Measurements from ENCODE around the gene RGS8.
"Not testable (repeated sequence)": the region's sequence is repeated elsewhere in the genome, so short reads cannot be mapped to it uniquely, and the experiment has no call there.

Gene RGS8

DNA sequence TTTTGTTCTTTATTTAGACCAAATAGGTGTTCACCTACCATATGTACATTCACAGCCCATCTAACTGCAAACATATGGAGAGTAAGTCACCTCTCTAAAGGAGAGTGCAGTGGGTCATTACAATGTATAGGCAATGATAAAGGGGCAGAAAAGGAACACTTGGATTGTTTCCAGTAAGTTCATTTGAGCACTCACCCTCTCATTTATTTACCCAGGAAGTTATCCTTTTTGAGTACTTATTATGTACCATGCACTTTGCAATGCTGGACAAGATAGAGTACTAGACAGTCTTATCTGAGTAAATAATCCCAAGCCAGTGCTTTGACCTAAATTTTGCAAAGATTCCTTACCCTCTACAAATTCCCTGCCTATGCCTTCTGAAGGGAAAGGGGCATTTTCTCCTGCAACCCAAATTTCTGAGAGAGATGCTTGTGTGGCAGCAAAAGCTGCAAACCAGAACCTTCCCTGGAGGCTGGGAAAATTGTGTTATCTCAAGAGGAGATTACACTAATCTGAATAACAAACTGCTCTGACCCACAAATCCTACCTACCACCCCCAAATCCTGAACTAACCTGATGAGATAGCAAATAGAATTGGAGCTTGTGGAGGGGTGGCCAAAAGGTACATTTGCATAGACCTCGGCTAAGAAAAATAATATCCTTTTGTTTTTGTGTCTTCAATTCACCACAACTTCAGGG lies 18.6 kb upstream of the RGS8 start:
- no peak for DNase-seq (ENCODE audit: low read depth)

DNA sequence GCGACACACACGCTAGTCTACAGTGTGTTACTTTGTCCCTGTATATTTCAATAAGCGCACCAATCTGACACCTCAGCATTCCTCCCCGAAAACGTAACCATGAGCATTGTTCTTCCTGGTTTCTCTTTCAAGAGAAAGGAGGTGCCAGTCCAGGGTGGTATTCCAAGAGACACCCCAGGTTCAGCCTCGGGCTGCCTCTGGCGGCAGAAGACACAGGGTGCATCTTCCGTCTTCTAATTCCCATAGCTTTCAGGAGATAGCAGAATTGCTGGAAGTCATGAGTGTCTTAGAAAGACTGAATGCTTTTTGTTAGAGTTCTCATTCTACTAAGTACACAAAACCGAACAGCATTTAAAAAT lies 15.9 kb upstream of the RGS8 start:
- no peak for DNase-seq (ENCODE audit: low read depth)

DNA sequence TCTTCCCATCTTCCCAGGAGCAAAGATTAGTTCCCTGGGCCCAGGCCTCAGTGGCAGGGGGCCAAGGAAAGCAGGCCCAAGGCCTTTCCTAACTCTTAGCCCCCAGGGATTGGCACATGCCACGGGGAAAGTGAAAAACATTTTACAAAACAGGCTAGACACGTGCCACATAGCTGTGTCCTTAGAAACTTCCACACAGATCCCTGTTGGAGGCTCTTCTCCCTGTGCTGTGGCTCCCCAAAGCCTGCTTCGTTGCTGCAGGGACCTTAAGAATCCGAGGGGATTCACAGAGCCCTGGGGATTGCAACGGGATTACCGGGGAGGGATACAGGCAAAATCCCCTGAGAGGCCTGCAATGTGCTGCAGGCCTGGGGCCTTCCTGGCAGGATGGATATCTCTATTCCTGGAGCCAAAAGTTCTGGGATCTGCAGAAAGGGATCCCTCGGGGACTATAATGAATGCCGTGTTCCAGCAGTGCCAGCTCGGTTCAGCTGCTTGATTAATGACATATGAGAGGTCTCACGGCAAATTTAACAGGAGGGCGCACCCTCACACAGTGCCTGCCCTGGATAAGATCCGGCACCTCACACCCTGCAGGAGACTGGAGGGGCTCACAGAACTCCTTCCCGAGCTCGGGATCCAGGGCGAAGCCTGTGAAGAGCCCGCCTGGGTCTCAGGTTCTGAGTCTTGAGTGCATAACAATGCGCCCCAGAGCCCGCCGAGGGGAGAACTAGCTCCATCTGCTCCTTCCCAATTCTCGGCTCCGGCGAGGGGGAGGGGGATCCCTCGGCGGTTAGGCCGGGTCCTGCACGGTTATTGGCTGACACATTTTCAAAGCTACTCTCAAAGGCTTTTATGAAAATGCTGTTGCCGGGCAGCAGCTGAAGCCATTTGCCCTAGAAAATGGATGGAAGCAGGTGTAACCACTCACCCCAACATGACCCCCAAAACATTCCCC lies 15.3 kb upstream of the RGS8 start:
- no peak for DNase-seq (ENCODE audit: low read depth)

DNA sequence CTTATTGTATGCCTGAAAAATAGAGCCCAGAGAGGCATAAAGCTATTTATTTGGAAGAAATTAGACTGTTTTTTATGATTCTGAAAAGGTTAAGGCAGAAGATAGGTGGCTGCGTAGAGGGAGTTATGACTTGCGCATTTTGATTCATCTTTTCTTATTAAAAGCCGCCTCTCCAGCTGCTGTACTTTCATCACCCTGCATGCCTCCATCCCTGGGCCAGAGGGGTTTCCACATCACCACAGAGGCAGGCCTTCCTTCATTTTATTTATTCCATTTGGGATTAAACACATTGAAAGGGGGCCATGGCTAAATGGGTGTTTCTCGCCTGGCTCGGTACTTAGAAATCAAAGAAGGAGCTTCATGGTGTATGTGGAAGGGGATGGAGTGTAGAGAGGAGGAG lies 14.6 kb upstream of the RGS8 start:
- no peak for DNase-seq (ENCODE audit: low read depth)

DNA sequence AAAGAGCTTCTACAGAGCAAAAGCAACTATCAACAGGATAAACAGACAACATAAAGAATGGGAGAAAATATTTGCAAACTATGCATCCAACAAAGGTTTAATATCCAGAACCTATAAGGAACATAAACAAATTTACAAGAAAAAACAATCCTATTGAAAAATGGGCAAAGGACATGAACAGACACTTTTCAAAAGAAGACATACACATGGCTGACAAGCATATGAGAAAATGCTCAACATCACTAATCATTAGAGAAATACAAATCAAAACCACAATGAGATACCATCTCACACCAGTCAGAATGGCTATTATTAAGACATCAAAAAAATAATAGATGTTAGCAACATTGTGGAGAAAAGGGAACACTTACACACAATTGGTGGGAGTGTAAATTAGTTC lies 8.8 kb upstream of the RGS8 start:
- DNase-seq (ENCODE audit: low read depth), result not testable (repeated sequence)

GRCh38 chr1:182690886-182691443 lies 6.6 kb upstream of the RGS8 start:
- DNase-seq (ENCODE audit: low read depth), result no peak

DNA sequence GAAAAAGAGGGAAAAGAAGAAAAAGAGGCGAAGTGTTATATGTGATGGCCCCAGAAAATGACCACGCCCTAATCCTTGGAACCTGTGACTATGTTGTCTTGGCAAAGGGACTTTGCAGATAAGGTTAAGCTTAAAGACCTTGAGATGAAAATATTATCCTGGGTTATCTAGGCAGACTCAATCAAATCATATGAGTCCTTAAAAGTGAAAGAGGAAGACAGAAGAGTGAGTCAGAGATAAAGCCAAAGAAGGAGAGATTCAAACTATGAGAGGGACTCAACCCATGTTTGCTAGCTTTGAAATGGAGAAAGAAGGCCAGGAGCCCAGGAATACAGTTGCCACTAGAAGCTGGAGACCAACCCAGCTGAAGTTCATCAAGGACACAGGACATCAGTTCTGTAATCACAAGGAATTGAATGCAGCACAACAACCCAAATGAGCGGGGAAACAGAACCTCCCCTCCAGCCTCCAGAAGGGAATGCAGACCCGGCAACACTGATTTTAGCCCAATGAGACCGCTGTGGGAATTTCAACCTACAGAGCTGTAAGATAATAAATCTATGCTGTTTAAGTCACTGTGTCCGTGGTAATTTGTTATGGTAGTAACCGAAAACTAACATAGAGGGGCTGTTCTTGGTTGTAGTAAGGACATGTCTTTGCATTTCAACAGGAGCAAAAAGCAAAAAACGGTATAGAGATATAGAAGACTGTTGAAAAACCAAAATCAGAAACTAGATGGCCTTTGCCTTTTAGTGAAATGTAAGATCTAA lies 4.2 kb upstream of the RGS8 start:
- DNase-seq (ENCODE audit: low read depth), result no peak

GRCh38 chr1:182687361-182687760 lies 3.0 kb upstream of the RGS8 start:
- DNase-seq (ENCODE audit: low read depth), result no peak

DNA sequence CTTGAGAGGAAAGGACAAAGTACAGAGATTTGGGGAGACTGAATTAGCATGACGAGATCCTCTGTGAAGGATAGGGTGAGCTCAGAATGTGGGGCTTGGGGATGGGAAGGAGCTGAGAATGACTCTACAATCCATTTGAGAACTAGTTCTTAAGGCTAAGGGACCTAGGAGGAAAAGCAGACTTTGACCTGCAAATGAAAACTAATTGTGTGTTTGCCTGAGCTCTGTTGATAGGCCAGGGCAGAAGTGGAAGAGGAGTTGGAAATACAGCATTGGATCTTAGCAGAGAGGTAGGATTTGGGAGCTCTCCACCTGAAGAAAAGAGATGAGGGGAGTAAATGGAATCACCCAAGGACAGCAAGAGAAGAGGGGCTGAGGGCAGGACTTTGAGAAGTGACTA lies 2.1 kb upstream of the RGS8 start:
- no peak for DNase-seq (ENCODE audit: low read depth)

GRCh38 chr1:182685215-182685614 lies 828 bp upstream of the RGS8 start:
- DNase-seq (ENCODE audit: low read depth), result no peak

DNA sequence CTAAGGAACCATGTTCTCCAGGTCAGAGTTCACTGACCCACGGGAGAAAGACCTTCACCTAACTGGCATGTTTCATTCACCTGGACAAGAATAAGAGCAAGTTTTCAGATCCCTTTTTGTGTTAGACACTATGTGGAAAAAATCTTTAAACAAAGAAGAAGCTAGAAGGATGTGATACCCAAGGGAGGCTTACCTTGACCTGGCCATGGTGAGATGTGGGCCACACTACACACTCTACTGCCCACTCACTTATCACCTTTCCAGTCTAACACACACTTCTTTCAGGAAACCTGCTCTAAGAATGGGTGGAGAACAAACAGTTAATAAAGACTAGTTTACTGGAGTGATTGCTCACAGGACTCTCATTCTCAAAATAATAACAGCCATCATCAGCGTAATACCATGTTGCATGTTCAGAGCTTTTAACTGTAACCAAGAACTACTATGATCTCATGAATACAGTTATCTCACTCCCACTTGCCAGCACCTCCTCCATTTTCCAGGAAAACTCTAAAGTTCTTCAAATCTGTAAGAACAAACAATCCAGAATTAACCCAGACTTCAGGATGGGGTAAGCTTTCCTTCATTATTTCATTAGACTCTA lies 1.4 kb downstream of the RGS8 start:
- DNase-seq (ENCODE audit: low read depth), result no peak

DNA sequence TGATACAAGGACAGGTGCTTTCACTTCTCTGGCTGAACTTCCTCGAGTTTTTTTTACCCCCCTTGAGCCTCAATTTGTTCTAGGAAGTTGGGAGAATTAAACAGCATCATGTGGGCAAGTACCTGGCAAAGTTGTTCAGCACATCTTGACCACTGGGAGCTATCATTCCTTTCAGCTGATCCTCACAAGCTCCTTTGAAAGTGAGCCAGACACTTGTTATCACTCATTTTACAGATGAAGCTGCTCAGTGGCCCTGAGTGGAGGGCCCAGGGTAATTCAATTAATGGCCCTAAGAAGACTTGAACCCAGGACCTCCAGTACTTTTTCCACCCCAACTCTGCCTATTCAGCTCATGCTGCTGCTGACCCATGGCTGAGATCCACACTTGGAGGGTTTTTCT lies 2.0 kb downstream of the RGS8 start:
- no peak for DNase-seq (ENCODE audit: low read depth)

- DNase-seq (ENCODE audit: low read depth), result no peak
Measured at GRCh38 chr1:182681568-182681912, 2.8 kb downstream of the RGS8 start.

GRCh38 chr1:182680901-182681567 lies 3.4 kb downstream of the RGS8 start:
- DNase-seq (ENCODE audit: low read depth), result no peak

GRCh38 chr1:182680408-182680807 lies 4.0 kb downstream of the RGS8 start:
- DNase-seq (ENCODE audit: low read depth), result no peak

DNA sequence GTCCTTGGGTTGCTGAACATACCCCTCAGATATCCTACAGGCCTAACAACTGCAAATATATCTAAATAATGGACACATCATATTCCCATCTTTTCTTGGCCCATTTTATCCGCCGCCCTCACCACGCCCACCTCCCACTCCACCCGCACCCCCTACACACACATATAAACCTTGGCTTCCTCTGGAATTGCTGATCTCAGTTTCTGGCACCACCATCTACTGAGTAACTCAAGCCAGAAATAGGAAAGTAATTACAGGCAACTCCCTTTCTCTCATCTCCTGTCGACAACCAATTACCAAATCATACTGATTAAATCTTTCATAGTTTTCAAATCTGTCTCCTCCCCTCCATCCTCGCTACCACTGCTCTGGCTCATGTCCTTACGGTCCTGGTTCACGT lies 4.7 kb downstream of the RGS8 start:
- no peak for DNase-seq (ENCODE audit: low read depth)

GRCh38 chr1:182677397-182678098 lies 6.8 kb downstream of the RGS8 start:
- no peak for DNase-seq (ENCODE audit: low read depth)

- DNase-seq (ENCODE audit: low read depth), result no peak
Measured at GRCh38 chr1:182676274-182676673, 8.1 kb downstream of the RGS8 start.

GRCh38 chr1:182674346-182675246 lies 9.8 kb downstream of the RGS8 start:
- DNase-seq (ENCODE audit: low read depth), result no peak

GRCh38 chr1:182672487-182672836 lies 11.9 kb downstream of the RGS8 start:
- DNase-seq (ENCODE audit: low read depth), result no peak
